WI38 (cell line): ENCODE results near the gene KNCN.

Experiments used
- H3K4me3 ChIP-seq: 2 replicates; pipeline ENCODE4 v1.5.1; 2011; ENCODE audit warnings: low read depth, mild to moderate bottlenecking, control low read depth, low read length
- TF ChIP-seq, protein P1 (sequence below): IDR thresholded peaks from 2 replicates; pipeline ENCODE4 v1.5.1; 2012; ENCODE audit warnings: low read depth, mild to moderate bottlenecking, control low read depth, low read length

The KNCN gene

DNA sequence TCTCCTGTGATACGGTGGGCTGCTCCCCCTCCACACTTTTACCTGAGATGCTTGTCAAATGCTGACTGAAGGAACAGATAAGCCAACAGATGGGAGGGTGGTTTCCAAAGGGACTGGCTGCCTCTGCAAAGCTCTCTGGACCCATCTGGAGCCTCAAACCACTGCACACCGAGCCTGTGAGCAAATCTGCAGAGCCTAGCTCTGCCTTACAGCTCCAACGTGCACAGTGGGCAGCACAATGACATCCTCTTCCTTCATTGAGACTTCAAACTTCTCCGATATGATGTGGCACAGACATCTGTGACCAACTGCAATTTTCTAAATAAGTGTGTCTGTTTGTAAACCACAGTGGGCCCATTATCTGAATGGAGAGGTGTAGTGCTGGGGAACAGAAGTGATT is 26.2 kb upstream of the KNCN start:
- no peak overlapping the region for H3K4me3 ChIP-seq
- TF ChIP-seq, protein P1, sequence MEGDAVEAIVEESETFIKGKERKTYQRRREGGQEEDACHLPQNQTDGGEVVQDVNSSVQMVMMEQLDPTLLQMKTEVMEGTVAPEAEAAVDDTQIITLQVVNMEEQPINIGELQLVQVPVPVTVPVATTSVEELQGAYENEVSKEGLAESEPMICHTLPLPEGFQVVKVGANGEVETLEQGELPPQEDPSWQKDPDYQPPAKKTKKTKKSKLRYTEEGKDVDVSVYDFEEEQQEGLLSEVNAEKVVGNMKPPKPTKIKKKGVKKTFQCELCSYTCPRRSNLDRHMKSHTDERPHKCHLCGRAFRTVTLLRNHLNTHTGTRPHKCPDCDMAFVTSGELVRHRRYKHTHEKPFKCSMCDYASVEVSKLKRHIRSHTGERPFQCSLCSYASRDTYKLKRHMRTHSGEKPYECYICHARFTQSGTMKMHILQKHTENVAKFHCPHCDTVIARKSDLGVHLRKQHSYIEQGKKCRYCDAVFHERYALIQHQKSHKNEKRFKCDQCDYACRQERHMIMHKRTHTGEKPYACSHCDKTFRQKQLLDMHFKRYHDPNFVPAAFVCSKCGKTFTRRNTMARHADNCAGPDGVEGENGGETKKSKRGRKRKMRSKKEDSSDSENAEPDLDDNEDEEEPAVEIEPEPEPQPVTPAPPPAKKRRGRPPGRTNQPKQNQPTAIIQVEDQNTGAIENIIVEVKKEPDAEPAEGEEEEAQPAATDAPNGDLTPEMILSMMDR = no peak

DNA sequence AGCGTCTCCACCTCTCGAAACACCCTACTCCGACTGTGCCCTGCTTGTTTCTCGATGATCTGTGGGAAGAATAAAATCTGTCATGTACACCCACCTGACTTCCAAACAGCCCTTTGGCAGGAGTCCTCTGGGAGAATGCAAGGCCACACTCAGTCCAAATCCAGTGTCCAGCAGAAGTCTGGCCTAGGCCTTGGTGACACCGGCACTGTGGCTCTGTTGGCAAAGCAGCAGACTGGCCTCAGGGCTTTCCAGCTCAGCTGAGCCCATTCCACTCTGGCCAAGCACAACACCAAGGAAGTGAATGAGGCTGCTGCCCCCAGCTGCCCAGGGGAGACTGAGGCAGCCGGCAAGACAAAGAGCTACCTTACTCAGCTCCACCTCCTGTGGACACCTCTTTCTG is 25.1 kb upstream of the KNCN start:
- no peak overlapping the region for H3K4me3 ChIP-seq
- TF ChIP-seq, protein P1 = no peak

GRCh38 chr1:46575778-46576177 is 24.3 kb upstream of the KNCN start:
- TF ChIP-seq, protein P1 = no peak
- no peak overlapping the region for H3K4me3 ChIP-seq

DNA sequence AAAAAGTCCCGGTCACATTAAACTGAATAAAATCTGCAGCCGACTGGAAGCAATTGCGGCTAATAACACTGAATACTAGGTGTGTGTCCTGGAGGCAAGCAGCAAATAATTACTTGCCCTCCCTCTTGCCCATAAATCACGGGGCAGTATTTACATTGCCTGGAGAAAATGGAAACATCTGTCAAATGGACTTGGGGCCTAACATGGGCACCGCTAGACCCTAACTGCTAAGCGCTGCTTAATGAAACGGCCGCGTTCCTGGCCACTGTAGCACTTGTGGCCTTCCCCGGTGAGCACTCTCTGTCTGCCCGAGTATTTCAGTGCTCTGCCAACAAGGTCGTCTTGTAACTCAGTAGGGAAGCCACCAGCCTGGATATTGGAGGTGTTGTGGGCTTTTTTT is 23.9 kb upstream of the KNCN start:
- TF ChIP-seq, protein P1 = no peak

GRCh38 chr1:46571691-46572225 is 20.3 kb upstream of the KNCN start:
- TF ChIP-seq, protein P1 = no peak
- no peak overlapping the region for H3K4me3 ChIP-seq

More for the DNA sequence above, 23.9 kb upstream of the KNCN start:
- no peak overlapping the region for H3K4me3 ChIP-seq

GRCh38 chr1:46569884-46570725 is 18.7 kb upstream of the KNCN start:
- TF ChIP-seq, protein P1 = no peak

DNA sequence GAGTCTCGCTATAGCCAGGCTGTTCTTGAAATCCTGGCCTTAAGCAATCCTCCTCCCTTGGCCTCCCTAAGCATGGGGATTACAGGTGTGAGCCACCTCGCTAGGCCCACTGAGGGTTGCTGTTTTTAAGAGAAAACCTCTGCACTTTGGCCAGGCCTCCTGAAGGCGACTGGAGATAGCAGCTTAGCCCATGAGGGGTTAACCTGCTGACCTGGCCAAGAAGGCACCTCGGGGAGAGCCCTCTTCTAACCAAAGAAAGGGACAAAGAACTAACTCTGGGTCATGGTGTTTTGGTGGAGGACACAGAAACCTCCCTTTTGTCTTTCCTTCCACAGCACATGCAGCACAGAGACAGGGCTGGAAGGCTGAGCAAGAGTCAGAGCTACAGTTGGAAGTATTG is 17.7 kb upstream of the KNCN start:
- H3K4me3 ChIP-seq = no peak overlapping the region
- TF ChIP-seq, protein P1 = no peak

More at GRCh38 chr1:46569884-46570725, 18.7 kb upstream of the KNCN start:
- H3K4me3 ChIP-seq = no peak overlapping the region
